B cell (primary cell): Measurements from ENCODE around the gene KRT73. TPM values are rescaled to one million over a fixed set of nuclear protein-coding genes. Genes with fewer than 3 reads are reported as not detected.

ENCODE experiments used
- ATAC-seq: fragments of 200-7000 bp; cut with Tn5 transposase; one replicate; pipeline ENCODE4 v1.10.0; 2021; ENCODE audit warnings: low read depth, mild to moderate bottlenecking, moderate number of reproducible peaks, moderate library complexity
- CTCF ChIA-PET: fragments of 350-600 bp; sonication (Branson Sonifier 250); formaldehyde crosslinking; loops from one replicate; lab custom pipeline; 2021; ENCODE audit warnings: antibody characterized with exemption, inconsistent platforms; lab: Charles Lee
- POLR2A ChIA-PET: fragments of 350-600 bp; sonication (Branson Sonifier 250); formaldehyde crosslinking; loops from one replicate; lab custom pipeline; 2021; ENCODE audit warnings: antibody characterized with exemption; lab: Charles Lee
- DNase-seq: peaks from one replicate; pipeline ENCODE4 v3.0.0; 2013
- H2AFZ ChIP-seq: 2 replicates; pipeline ENCODE4 v1.6.1; 2012; ENCODE audit warnings: mild to moderate bottlenecking, low read depth, low read length; ENCODE audit not compliant: insufficient read depth, poor library complexity, severe bottlenecking
- H3K27ac ChIP-seq, 2 donors: 1 replicate in 1 of 2; 2 replicates in 1 of 2; pipeline ENCODE4 v1.5.1; 2012 to 2013; ENCODE audit warnings: low read length in 2 of 2, mild to moderate bottlenecking in 2 of 2, moderate library complexity in 1 of 2
- H3K27me3 ChIP-seq, 4 experiments: fragments of 200-600 bp in 1 of 4; sonication (generic) in 1 of 4; replicated peaks in 1 of 4; 1 replicate in 2 of 4; 2 replicates in 2 of 4; pipeline versions ENCODE4 v1.6.1 to v1.7.0; 2013 to 2016; ENCODE audit warnings: low read length in 3 of 4, mild to moderate bottlenecking in 2 of 4, mixed read lengths in 1 of 4, moderate library complexity in 1 of 4; ENCODE audit not compliant: insufficient read depth in 4 of 4, control insufficient read depth in 3 of 4; ENCODE audit errors: control extremely low read depth in 1 of 4
- H3K36me3 ChIP-seq, 2 experiments: replicated peaks in 1 of 2; 1 replicate in 1 of 2; 2 replicates in 1 of 2; pipeline versions ENCODE4 v1.6.1 to v1.7.1; 2013; ENCODE audit warnings: low read length in 1 of 2; ENCODE audit not compliant: insufficient read depth in 2 of 2, control insufficient read depth in 1 of 2; ENCODE audit errors: control extremely low read depth in 1 of 2, extremely low read depth in 1 of 2
- H3K4me1 ChIP-seq, 2 donors: fragments of 200-600 bp in 1 of 2; sonication (generic) in 1 of 2; 1 replicate in 1 of 2; 2 replicates in 1 of 2; pipeline versions ENCODE4 v1.5.1 to v1.6.1; 2013 to 2017; ENCODE audit warnings: low read length in 2 of 2; ENCODE audit not compliant: control insufficient read depth in 2 of 2, insufficient read depth in 2 of 2
- H3K4me2 ChIP-seq: replicated peaks from 2 replicates; pipeline ENCODE3; 2012; ENCODE audit warnings: mild to moderate bottlenecking, low read depth, low read length; ENCODE audit not compliant: poor library complexity, severe bottlenecking
- H3K4me3 ChIP-seq, 5 experiments: fragments of 200-600 bp in 1 of 5; sonication (generic) in 1 of 5; 1 replicate in 3 of 5; 2 replicates in 2 of 5; pipeline versions ENCODE4 v1.5.1 to v1.7.0; 2011 to 2016; ENCODE audit warnings: low read length in 4 of 5, mild to moderate bottlenecking in 4 of 5, low read depth in 2 of 5, control low read depth in 1 of 5, moderate library complexity in 1 of 5; ENCODE audit not compliant: insufficient read depth in 1 of 5; ENCODE audit errors: control extremely low read depth in 1 of 5, extremely low read depth in 1 of 5
- H3K79me2 ChIP-seq: fragments of 200-600 bp; sonication (generic); one replicate; pipeline ENCODE4 v1.6.0; 2016; ENCODE audit warnings: low read length; ENCODE audit not compliant: control insufficient read depth, insufficient read depth
- H3K9ac ChIP-seq: fragments of 200-600 bp; sonication (generic); 2 replicates; pipeline ENCODE4 v1.6.1; 2017; ENCODE audit warnings: mild to moderate bottlenecking, low read length, moderate library complexity
- H3K9me3 ChIP-seq, 3 donors: one replicate each; pipeline versions ENCODE4 v1.6.1 to v1.7.1; 2013; ENCODE audit warnings: low read length in 2 of 3; ENCODE audit not compliant: control insufficient read depth in 2 of 3, insufficient read depth in 1 of 3; ENCODE audit errors: control extremely low read depth in 1 of 3
- H4K20me1 ChIP-seq: 2 replicates; pipeline ENCODE4 v1.6.0; 2012; ENCODE audit warnings: mild to moderate bottlenecking, low read length; ENCODE audit not compliant: insufficient read depth, control insufficient read depth, poor library complexity, severe bottlenecking
- H3K27ac Mint-ChIP-seq: one replicate; pipeline ENCODE4 v1.8.0; 2021; ENCODE audit warnings: mixed read lengths
- H3K27me3 Mint-ChIP-seq: one replicate; pipeline ENCODE4 v1.8.0; 2021; ENCODE audit warnings: mixed read lengths
- H3K4me1 Mint-ChIP-seq: one replicate; pipeline ENCODE4 v1.8.0; 2021; ENCODE audit warnings: mixed read lengths
- H3K4me3 Mint-ChIP-seq: one replicate; pipeline ENCODE4 v1.8.0; 2021; ENCODE audit warnings: mixed read lengths
- H3K9me3 Mint-ChIP-seq: one replicate; pipeline ENCODE4 v1.8.0; 2022; ENCODE audit warnings: mixed read lengths; ENCODE audit not compliant: insufficient read depth
- EZH2 ChIP-seq: IDR thresholded peaks from 2 replicates; pipeline ENCODE4 v1.6.1; 2012; ENCODE audit warnings: borderline replicate concordance, low read depth, mild to moderate bottlenecking, moderate library complexity, low read length; ENCODE audit not compliant: insufficient read depth, poor library complexity, severe bottlenecking
- WGBS: methylation state at CpG from one replicate; pipeline ENCODE4 v1.1.5; 2013; ENCODE audit warnings: missing lambda C conversion rate; ENCODE audit not compliant: insufficient coverage; 5-methylcytosine and 5-hydroxymethylcytosine counted together
- intact Hi-C: fragments of 100-400 bp; cut with micrococcal nuclease; formaldehyde crosslinking; loops from one replicate; pipeline ENCODE4 v1.10.0; 2022
- polyA plus RNA-seq: library from polyadenylated mRNA; depleted of rRNA; stranded (reverse); fragments of >200 nt; gene quantifications from 2 replicates; pipeline ENCODE4 v1.2.3, GENCODE V29; 2012
- total RNA-seq, 2 donors: library from RNA; stranded (reverse); fragments of 120-200 nt in 1 of 2; gene quantifications; 1 replicate in 1 of 2; 2 replicates in 1 of 2; pipeline versions ENCODE4 v1.2.3 to v1.2.4, GENCODE V29; 2013 to 2022
- TF ChIP-seq, protein P1 (sequence below): fragments of 200-600 bp; IDR thresholded peaks from one replicate; pipeline ENCODE4 v1.8.0; 2022; ENCODE audit warnings: antibody characterized with exemption, mild to moderate bottlenecking

The KRT73 gene
- total and polyA plus RNA-seq, 2 donors (not counting 1 experiment from before 2014, with no cell fraction given), result 0.07 TPM; not detected in 1

DNA sequence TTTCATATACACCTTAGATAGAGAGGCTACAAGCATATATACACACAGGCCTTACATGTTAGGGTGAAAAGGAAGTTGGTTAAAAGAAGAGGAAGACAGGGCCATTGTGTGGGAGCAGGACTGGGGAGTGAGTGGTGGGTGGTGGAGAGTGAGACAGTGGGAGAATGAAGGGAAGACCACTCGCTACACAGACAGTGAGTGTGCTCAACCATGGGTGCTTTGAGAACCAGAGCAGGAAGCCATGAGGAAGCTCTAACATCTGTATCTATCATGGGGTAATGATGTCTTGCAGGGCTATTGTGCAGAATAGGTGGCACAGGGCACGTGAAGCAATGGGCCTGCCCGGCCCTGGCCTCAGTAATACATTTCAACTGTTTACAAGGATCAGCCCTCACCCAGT is 33.3 kb downstream of the KRT73 start:
- 83% methylated on average over 2 of the region's 3 CpGs for WGBS

DNA sequence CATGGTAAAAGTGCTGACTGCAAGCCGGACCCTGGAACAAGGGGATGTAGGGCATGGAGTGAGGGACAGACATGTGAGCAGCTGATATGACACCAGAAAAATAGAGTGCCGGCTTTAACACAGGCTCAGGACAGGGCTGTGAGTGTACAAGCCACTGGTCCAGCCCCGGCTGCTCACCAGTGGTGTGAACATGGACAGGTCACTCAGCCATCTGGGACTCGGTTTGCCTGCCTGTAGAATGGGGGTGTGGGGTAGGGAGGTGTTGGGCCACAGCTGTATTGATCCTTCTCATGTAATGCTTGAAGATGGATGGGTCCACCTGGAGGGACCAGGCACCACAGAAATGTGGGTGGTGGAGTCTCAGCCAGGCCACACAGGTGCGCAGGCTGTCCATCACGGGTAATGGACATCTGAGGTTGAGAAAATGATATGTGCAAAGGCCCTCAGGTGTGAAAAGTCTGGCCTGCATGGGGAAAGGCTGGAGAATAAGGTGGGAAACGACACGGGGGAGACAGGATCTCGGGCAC is 34.1 kb downstream of the KRT73 start:
- H3K9me3 Mint-ChIP-seq, result no peaks in the 10 kb centered on the region
- Histone ChIP-seq H2AFZ (no peak overlapping the region), H3K27ac (no peak overlapping the region), H3K27me3 (no peaks in the 10 kb centered on the region), H3K4me3 (no peak overlapping the region), H4K20me1 (no peaks in the 10 kb centered on the region), H3K36me3 (no peaks in the 10 kb centered on the region), H3K79me2 (no peaks in the 10 kb centered on the region), H3K9ac (no peak overlapping the region), H3K9me3 (no peaks in the 10 kb centered on the region), H3K4me2 (no peak overlapping the region), H3K4me1 (no peaks in the 10 kb centered on the region)
- ATAC-seq, result no peak
- CTCF ChIA-PET, result interaction anchor here (1.1 to 2.4 kb wide), 2 partner anchors 296 to 396 kb away, joined by 7 to 8 read pairs; no protein-coding TSS in a partner anchor
- intact Hi-C loops, result loop anchor here (10.0 kb wide), 1 partner anchor 291 kb away; no protein-coding TSS in a partner anchor
- no peak overlapping the region for H3K27ac Mint-ChIP-seq
- DNase-seq, result no peak
- POLR2A ChIA-PET, result no interaction called here
- 85% methylated on average over 9 of the region's 9 CpGs for WGBS
- H3K27me3 Mint-ChIP-seq, result peaks cover 12% of the 10 kb centered on the region
- H3K4me1 Mint-ChIP-seq, result no peaks in the 10 kb centered on the region
- TF ChIP-seq EZH2, result no peak
- TF ChIP-seq, protein P1, sequence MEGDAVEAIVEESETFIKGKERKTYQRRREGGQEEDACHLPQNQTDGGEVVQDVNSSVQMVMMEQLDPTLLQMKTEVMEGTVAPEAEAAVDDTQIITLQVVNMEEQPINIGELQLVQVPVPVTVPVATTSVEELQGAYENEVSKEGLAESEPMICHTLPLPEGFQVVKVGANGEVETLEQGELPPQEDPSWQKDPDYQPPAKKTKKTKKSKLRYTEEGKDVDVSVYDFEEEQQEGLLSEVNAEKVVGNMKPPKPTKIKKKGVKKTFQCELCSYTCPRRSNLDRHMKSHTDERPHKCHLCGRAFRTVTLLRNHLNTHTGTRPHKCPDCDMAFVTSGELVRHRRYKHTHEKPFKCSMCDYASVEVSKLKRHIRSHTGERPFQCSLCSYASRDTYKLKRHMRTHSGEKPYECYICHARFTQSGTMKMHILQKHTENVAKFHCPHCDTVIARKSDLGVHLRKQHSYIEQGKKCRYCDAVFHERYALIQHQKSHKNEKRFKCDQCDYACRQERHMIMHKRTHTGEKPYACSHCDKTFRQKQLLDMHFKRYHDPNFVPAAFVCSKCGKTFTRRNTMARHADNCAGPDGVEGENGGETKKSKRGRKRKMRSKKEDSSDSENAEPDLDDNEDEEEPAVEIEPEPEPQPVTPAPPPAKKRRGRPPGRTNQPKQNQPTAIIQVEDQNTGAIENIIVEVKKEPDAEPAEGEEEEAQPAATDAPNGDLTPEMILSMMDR, result no peak
- H3K4me3 Mint-ChIP-seq, result no peak overlapping the region

More for the DNA sequence above, 33.3 kb downstream of the KRT73 start:
- CTCF ChIA-PET, result interaction anchor here (0.6 kb wide), 1 partner anchor 288 kb away, joined by 3 read pairs; no protein-coding TSS in a partner anchor
- POLR2A ChIA-PET, result no interaction called here
- H3K4me2 ChIP-seq, result no peak overlapping the region
- H3K79me2 ChIP-seq, result no peaks in the 10 kb centered on the region
- H3K27ac ChIP-seq, result no peak overlapping the region
- no peaks in the 10 kb centered on the region for H4K20me1 ChIP-seq
- H3K9ac ChIP-seq, result no peak overlapping the region
- no peaks in the 10 kb centered on the region for H3K36me3 ChIP-seq
- H3K4me1 ChIP-seq, result no peaks in the 10 kb centered on the region
- ATAC-seq, result no peak
- Mint-ChIP-seq H3K27me3 (peaks cover 16% of the 10 kb centered on the region), H3K27ac (no peak overlapping the region), H3K4me1 (no peaks in the 10 kb centered on the region), H3K4me3 (no peak overlapping the region), H3K9me3 (no peaks in the 10 kb centered on the region)
- no peaks in the 10 kb centered on the region for H3K9me3 ChIP-seq
- H3K27me3 ChIP-seq, result no peaks in the 10 kb centered on the region
- no peak overlapping the region for H3K4me3 ChIP-seq
- no peak for TF ChIP-seq EZH2
- TF ChIP-seq, protein P1, result no peak
- intact Hi-C loops, result loop anchor here (10.0 kb wide), 1 partner anchor 290 kb away; no protein-coding TSS in a partner anchor
- no peak for DNase-seq
- no peak overlapping the region for H2AFZ ChIP-seq
